DMS 273 (cell line): ENCODE data around the gene RRP1.
A peak's percentile ranks its signal among the peaks of the same experiment; 100 is the strongest.

Experiments
- DNase-seq: peaks from one replicate; lab custom pipeline; 2025; ENCODE audit not compliant: unreplicated experiment; lab: John Stamatoyannopoulos, UW

RRP1 gene

DNA sequence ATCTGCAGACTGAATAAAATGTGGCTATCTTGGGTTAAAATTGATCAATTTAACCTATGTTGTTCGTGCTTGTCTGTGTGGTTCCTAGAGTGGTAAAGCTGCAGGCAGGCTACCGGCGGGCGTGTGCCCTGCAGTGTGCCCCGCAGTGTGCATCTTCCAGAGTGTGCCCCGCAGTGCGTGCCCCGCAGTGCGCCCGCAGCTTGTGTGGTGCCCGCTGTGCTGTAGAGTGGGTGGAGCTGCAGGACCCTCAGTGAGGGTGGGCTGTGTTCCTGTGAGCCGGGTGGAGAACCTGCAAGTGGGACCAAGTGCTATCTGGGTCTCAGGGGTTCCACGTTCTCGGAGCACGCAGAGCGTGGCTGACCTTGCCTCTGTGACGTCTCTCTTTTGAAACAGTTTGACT is 10.7 kb downstream of the RRP1 start:
- no peak for DNase-seq

GRCh38 chr21:43800566-43800965 is 11.2 kb downstream of the RRP1 start:
- no peak for DNase-seq

DNA sequence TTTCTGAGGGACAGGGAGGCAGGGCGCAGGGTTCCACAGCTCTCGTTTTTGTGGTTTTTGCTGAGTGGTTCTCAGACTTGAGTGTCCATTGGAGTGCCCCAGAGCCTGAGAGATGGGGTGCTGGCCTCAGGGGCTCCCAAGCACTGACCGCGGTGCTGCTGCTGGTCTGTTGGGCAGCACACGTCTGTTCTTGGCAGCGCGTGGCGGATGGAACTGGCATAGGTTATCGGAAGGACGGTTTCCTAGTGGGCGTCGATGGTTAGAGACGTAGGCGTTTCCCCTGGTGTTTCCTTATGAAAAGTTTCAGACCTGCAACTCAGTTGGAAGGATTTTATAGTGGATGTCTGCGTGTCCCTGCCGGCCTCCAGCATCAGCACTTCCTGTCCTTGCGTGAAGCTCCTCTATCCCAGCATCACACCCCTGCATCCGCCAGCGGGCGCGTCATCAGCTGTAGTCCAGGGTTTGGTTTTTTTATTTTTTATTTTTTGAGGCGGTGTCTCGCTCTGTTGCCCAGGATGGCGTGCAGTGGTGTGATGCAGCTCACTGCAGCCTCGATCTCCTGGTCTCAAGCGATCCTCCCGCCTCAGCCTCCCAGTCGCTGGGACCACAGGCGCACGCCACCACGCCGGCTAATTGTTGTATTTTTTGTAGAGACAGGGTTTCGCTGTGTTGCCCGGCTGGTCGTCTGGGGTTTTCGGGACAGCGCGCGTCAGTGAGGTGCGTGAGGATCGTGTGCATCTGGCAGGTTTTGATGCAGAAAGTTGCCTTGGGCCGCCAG is 11.8 kb downstream of the RRP1 start:
- no peak for DNase-seq

GRCh38 chr21:43802713-43803313 is 13.4 kb downstream of the RRP1 start:
- DNase-seq, result no peak

GRCh38 chr21:43803558-43804300 is 14.4 kb downstream of the RRP1 start:
- DNase-seq, result no peak

GRCh38 chr21:43805275-43805800 is 16.0 kb downstream of the RRP1 start:
- no peak for DNase-seq

GRCh38 chr21:43806017-43806710 is 16.8 kb downstream of the RRP1 start:
- no peak for DNase-seq

GRCh38 chr21:43808367-43808766 is 19.0 kb downstream of the RRP1 start:
- no peak for DNase-seq

DNA sequence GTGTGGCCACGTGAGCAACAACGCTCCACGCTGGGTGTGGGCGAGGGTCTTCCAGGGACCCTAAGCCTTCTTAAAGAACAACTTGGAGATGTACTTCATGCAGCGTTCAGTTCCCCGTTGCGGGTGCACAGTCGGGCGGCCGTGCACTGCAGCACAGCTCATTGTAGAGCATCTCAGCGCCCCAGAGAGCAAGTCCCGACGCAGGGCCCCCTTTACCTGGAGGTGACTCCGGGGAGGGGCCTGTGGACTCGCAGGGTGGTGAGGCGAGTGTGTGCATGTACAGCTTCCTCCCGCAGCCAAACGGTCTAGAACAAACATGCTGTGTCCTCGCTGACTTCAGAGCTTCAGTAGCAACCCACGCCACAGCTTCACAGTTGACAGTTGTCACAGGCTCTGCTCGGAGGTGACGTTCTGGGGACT is 19.5 kb downstream of the RRP1 start:
- DNase-seq, result no peak

- peak; percentile 48 for DNase-seq
Observed at GRCh38 chr21:43809346-43809799, 20.0 kb downstream of the RRP1 start.

GRCh38 chr21:43809853-43810504 is 20.6 kb downstream of the RRP1 start:
- DNase-seq, result peak; percentile 40

GRCh38 chr21:43810505-43811261 is 21.3 kb downstream of the RRP1 start:
- DNase-seq, result peak; percentile 93

- peak; percentile 67 for DNase-seq
Observed at GRCh38 chr21:43811262-43812105, 22.1 kb downstream of the RRP1 start.

GRCh38 chr21:43812139-43812821 is 22.9 kb downstream of the RRP1 start:
- peak; percentile 91 for DNase-seq

DNA sequence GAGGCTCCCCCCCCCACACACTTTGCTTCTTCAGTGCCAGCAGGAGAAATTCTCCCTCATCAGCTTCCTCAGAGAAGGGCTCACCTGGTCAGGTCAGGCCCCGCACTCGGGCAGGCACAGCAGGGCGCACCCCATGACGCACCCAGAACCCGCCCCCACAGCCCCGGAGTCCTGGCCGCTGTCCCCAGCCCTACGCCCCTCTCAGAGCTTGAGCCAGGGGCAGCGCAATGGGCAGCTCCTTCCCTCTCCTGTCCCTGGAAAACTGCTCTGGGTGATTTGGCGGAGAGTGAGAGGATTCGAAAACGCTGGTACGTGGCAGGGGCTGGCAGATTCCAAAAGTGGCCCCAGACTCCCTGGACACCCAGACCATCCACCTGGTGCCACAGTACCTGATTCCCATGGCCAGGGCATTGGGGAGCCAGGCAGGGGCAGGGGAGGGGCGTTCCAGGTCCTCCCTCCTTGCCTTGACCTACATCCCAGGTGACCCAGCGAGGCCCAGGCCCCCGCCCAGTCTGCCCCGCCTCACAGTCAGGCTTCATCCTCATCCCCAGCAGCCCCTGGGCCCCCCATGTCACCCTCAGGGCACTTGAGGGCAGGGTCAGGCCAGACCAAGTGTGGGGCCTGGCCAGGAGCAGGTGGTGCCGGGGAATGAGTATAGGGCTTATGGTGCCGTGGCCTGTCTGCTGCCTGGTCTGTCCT is 23.7 kb downstream of the RRP1 start:
- DNase-seq, result no peak

- no peak for DNase-seq
Observed at GRCh38 chr21:43813656-43813980, 24.2 kb downstream of the RRP1 start.

- peak; percentile 84 for DNase-seq
Observed at GRCh38 chr21:43814215-43815106, 25.1 kb downstream of the RRP1 start.
